Esophagus mucosa (tissue), 1 donor: Measurements from ENCODE around the gene ZSCAN5C. TPM values are rescaled to one million over a fixed set of nuclear protein-coding genes. Genes with fewer than 3 reads are reported as not detected.
"Not testable (repeated sequence)": the region's sequence is repeated elsewhere in the genome, so short reads cannot be mapped to it uniquely, and the experiment has no call there.

Source experiments
- ATAC-seq: fragments of 200-7000 bp; cut with Tn5 transposase; one replicate; pipeline ENCODE4 v1.9.1; 2020
- total RNA-seq: library from RNA; stranded (reverse); gene quantifications from one replicate; pipeline ENCODE4 v1.2.4, GENCODE V29; 2023
- donor health status: DM: yes; HTN: yes; CAD: no.

Gene ZSCAN5C
- total RNA-seq, 1 donor from 2014 or later = not detected

DNA sequence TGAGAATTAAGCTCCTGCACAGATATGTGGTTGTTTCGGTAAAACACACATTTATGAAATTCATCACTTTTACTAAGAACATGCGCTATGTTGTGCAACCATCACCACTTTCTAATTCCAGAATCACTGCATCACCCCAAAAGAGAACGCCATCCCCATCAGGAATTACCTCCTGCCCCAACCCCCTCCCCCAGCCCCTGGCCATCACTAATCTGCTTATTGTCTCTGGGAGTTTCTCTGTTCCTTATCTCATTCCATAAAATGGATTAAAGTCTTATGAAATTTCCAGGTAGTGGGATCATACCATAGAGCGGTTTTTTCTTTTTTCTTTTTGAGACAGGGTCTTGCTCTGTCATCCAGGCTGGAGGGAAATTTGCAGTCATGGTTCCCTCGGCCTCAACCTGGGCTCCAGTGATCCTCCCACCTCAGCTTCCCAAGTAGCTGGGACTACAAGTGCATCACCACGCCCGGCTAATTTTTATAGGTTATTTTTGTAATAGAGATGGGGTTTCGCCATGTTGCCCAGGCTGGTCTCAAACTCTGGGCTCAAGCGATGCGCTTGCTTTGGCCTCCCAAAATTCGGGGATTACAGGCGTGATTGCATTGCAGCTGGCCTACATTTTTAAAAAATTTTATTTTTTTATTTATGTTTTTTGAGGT lies 8.0 kb upstream of the ZSCAN5C start:
- ATAC-seq = no peak

DNA sequence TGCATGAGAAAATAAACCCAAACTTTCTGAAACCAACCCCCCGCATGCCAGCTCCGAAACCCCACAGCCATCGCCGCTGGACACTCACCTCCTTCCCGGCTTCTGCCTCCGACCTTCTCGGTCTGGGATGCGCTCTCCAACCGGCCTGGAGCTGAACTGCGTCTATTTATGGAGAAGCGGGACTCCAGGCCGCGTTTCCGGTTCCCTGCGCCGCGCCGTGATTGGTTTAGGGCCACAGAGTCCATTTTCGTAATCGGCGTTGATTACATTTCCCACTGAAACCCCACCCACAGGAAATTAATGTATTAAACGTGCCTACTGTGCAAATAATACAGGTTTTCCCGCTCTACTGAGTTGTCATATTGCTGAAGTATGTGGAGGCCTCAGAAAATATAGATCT lies 4.4 kb upstream of the ZSCAN5C start, which contains the start of gene ZSCAN5B:
Gene ZSCAN5B (minus strand): TSS at position 138 of the 400 bp plus-strand sequence. CDS start 4,731 bp downstream, outside the sequence.
- ATAC-seq = not testable (repeated sequence)

DNA sequence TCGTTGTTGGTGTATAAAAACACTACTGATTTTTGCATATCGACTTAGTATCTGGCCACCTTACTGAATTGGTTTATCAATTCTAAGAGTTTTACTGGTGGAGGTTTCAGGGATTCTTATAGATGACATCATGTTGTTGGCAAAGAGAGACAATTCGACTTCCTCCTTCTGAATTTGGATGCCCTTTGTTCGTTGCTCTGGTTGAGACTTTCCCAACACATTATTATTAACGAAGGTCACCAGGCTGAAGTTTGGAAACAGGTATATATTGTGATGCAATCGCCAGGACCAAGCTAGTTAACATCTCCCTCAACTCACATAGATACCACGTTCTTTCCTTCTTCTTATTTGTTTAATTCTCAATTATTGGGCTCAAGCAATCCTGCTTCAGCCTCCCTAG lies 2.4 kb upstream of the ZSCAN5C start:
- ATAC-seq = no peak

DNA sequence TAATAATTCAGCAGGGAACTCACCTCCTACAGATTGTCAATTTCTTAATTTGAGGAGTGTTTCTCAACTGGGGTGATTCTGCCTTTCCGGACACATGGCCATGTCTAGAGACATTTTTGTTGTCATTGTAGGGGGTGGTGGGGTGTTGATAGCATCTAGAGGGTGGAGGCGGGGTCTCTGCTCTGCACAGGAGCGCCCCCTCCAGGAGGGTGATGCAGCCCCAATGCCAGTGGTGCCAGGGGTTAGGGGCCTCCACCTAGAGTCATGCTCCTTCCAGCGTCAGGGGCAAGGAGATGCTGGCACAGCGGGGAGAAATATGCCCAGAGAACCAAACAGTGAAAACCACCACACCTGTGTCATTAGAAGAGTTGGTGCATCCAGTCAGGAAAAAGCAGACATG lies 5.5 kb downstream of the ZSCAN5C start:
- ATAC-seq = not testable (repeated sequence)

DNA sequence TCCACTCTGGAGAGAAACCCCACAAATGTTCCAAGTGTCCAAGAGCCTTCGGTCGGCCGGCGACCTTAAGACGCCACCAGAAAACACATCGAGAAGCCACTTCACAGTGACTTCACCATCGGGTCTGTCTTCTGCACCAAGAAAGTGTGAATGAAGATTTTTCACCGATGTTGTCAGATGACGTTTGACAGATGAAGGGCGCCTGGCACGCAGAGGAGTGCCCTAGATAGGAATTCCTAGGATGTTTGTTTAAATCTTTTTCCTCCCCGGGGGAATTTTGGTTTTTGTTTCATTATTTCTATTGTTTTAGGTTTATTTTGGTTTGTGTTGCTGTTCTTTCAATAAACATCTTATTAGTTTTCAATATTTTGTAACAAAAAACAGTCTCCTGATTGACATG lies 7.0 kb downstream of the ZSCAN5C start:
- ATAC-seq = no peak

DNA sequence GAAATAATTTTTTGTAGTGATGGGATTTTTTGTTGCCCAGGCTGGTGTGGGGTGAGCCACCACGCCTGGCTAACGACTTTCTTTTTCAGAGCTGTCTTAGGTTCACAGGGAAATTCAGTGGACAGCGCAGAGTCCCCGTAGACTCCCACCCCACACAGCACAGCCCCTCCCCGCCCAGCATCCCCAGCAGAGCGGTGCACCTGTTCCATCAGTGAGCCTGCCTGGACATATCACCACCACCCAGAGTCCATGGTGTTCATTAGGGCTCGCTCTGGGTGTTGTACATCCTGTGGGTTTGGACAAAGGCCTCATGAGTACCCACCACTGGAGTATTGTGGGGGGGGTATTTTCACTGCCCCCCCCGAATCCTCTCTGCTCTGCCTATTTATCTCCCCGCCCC lies 8.0 kb downstream of the ZSCAN5C start:
- ATAC-seq = not testable (repeated sequence)

DNA sequence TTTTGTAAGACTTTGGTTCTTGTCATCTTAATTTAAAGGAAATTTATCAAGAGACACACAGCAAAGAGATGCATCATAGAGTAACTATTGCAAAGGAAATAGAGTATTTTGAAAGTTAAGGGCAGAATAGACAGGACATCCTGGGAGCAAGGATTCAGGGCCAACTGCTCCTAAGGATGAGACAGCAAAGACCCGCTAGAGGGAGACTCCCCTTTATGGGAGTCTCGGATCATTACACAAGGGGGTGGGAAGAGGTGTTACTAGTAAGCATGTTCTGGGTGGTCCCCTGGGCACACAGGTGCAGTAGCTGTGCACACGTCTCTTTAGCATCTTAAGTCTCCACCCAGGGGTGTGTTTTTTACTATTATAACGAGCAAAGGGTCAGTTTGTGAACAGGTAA lies 9.6 kb downstream of the ZSCAN5C start:
- no peak for ATAC-seq

DNA sequence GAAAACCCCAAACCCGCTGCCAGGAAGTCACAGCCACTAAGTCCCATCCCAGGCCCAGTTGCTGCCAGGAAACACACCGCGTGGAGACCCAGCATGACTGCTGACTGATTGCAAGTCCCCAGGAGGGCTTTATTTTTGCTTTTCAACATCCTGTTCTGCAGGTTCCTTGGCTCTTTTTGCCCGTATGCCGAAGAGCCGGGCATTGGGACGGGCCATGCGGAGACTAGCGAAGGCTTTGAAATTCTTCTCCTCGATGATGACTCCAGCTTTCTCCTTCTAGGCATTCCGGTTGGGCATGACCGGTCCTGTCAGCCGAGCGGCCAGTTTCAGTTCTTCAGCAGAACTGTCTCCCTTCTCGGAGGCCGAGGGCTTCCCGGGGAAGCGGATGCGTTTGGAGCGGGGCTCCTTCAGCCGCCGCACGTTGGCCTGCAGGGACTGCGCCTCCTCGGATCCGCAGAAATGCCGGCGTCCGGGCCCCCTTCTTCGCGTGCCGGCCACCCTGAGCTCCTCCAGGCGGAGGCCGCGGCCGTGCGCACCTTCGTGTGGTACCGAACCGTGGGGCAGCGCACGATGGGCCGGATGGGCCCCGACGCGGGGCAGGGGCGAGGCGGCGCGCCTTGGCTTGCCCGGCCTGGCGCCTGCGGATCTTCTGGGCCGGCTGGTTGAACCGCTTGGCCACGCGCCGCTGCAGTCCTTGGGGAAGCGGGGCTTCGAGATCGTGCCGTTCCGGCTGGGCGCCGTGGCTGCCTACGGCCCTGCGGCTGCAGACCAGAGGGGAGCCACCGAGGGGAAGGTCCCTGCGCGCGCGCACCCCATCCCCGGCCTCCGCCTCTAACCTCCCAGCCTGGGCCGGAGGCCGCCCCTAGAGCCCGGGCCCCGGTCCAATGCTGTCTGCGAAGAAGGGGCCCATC lies 15.2 kb downstream of the ZSCAN5C start:
- peak; percentile 94 for ATAC-seq

DNA sequence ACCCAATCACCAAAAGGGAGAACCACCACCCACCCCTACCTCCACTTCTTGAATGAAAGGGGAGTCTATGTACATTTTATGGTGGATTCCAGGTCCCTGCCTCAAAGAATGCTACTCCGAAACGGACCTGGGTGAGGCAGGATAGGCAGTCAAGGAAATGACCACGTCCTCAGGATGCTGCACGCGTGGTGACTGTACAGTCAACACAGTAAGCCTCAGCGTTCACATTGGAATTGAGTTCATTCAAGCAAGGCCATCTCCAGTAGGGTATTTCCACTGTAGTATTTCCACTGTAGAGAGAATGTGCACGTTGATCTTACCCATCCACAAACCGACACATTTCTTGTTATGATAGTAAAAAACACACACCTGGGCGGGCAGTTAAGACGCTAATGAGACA lies 16.9 kb downstream of the ZSCAN5C start:
- no peak for ATAC-seq

DNA sequence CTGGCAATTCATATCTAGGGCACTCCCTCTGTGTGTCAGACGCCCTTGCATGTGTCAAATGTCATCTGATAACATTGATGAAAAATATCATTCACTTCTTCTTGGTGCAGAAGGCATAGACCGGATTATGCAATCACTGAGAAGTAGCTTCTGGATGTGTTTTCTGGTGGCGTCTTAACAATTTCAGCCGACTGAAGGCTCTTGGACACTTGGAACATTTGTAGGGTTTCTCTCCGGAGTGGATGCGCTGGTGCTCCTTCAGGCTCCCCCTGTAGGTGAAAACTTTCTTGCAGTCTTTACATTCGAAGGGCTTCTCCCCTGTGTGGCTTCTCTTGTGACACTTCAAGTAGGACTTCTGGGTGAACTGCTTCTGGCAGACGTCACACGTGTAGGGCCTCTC lies 19.4 kb downstream of the ZSCAN5C start:
- ATAC-seq = not testable (repeated sequence)

DNA sequence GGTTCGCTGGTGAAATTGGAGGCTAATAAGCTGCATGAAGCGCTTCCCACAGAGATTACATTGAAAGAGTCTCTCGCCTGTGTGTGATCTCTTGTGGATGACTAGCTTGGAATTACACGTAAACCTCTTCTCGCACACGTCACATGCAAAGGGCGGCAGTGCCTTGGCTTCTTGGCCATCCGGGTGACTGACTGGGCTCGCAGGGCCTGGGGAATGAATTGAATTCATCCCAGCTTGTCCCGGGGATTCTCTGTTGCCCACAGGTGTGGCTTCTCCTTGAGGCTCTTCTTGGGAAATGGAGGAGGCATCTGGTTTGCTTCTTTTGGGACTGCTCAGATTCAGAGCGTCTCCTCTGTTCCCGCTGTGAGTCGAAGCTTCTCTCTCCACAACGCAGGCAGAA lies 19.8 kb downstream of the ZSCAN5C start:
- no peak for ATAC-seq

DNA sequence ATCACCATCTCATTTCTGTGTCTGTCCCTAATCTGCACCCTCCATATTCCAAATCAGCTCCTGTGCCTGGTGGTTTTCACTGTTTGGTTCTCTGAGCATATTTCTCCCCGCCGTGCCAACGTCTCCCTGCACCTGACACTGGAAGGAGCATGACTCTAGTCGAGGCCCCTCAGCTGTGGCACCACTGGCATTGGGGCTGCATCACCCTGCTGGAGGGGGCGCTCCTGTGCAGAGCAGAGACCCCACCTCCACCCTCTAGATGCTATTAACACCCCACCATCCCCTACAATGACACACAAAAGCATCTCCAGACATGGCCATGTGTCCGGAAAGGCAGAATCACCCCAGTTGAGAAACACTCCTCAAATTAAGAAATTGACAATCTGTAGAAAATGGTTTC lies 20.8 kb downstream of the ZSCAN5C start:
- no peak for ATAC-seq

DNA sequence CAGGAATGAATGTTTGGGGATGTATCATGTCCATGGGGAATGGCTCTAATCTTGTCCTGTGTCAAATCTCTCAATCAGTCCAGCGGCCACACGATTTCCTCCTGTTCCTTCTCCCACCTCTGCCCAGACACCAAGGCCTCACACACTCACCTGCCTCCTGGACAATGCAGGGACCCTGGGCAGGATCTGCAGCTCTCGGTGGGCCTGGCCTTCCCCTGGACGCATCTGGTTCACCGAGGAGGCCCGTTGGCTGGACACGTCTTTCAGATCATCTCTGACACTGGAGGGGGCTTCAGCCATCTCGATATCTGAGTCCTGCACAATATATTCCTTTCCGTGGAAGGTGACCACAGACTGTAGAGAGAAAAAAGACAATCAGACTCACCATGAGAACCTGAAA lies 21.4 kb downstream of the ZSCAN5C start:
- ATAC-seq = no peak

DNA sequence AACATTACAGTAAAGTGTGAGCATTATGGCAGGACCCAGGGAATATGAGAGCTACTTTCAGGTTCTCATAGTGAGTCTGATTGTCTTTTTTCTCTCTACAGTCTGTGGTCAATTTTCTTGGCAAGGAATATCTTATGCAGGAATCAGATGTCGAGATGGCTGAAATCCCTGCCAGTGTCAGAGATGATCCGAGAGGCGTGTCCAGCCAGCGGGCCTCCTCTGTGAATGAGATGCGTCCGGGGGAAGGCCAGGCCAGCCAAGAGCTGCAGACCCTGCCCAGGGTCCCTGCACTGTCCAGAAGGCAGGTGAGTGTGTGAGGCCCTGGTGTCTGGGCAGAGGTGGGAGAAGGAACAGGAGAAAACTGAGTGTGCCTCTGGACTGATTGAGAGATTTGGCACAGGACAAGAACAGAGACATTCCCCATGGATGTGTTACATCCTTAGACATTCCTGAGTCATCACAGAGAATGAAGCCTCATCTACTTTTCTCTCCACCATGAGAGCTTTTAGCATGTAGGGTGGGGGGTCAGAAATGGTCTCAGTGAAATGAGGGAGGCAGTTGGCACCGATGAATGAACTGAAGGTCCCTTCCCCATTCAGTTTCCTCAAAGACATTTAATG lies 43.2 kb downstream of the ZSCAN5C start:
- ATAC-seq = no peak

DNA sequence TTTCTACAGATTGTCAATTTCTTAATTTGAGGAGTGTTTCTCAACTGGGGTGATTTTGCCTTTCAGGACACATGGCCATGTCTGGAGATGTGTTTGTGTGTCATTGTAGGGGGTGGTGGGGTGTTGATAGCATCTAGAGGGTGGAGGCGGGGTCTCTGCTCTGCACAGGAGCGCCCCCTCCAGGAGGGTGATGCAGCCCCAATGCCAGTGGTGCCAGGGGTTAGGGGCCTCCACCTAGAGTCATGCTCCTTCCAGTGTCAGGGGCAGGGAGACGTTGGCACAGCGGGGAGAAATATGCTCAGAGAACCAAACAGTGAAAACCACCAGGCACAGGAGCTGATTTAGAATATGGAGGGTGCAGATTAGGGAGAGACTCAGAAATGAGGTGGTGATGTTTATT lies 43.7 kb downstream of the ZSCAN5C start:
- not testable (repeated sequence) for ATAC-seq

DNA sequence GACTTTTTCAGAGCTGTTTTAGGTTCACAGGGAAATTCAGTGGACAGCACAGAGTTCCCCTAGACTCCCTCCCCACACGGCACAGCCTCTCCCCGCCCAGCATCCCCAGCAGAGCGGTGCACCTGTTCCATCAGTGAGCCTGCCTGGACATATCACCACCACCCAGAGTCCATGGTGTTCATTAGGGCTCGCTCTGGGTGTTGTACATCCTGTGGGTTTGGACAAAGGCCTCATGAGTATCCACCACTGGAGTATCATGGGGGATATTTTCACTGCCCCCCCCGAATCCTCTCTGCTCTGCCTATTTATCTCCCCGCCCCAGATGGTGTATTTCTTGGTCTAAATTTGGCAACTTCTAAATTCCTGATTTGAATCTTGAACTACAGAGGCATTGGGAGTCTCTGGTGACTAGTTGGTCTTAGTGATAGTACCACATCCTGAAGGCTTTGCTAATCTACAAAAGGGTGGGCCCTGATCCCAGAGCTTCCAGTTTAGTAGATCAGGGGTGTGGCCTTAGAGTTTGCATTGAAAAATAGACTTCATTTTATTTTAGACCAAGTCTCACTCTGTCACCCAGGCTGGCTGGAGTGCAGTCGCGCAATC lies 46.8 kb downstream of the ZSCAN5C start:
- ATAC-seq = not testable (repeated sequence)

DNA sequence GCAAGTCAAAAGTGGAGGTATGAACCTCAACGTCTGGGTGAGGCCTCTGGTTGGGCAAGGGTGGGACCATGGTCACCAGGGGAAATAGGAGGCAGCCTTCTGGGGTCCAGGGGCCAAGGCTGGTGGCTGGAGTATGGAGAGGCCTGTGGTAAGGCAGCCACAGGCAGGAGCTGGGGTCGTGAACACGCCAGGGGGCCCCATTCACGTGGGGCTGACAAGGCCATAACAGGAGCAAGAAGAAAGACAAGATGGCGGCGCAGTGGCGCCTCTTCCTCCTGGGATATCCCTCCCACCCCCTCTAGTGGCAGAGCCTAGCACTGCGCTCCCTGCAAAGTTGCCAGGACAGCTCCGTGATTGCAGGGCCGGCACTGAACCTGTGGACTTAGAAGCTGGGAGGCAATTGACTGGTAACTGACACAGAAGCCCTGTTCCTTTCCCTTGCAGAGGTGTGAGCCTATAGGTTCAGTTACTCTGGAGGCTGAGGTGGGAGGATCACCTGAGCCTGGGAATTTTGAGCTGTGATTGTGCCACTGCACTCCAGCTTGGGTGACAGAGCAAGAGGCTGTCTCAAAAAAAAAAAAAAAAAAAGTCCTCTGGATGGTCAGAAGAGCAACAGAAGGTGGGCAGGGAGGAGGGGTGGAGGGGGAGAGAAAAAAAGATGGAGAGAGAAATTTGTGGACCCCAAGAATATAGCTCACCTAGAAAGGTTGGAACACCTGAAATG lies 50.8 kb downstream of the ZSCAN5C start:
- peak; percentile 93 for ATAC-seq

DNA sequence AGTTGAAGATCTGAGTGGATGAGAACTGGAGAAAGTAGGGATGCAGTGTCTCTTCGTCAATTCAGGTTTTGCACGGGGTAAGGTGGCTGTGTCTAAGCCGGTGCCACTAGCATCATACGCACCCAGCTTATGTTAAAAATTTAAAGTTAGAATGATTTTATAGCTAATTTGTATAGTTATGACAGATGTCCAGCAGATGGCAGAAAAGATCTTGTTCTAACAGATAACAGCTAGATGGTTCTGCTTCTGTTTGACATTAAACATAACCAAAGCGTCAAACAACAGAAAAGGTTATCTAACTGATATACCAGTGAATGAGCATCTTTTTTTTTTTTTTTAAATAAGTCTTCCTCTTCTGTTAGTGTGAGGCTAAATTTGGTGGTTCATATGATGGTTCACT lies 51.7 kb downstream of the ZSCAN5C start:
- peak; percentile 56 for ATAC-seq

DNA sequence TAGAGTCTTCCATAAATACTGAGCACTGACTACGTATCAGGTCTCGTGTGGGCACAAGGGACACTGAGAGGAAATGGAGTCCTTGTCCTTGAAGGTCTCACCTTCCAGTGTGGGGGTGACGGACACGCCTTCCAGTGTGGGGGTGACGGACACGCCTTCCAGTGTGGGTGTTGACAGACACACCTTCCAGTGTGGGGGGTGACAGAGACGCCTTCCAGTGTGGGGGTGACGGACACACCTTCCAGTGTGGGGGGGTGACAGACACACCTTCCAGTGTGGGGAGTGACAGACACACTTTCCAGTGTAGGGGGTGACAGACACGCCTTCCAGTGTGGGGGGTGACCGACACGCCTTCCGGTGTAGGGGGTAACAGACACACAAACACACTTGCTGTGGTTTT lies 56.2 kb downstream of the ZSCAN5C start:
- no peak for ATAC-seq
